ENCODE results near the gene ADRA2B.
"Not testable (repeated sequence)": the region's sequence is repeated elsewhere in the genome, so short reads cannot be mapped to it uniquely, and the experiment has no call there.

Gene ADRA2B

DNA sequence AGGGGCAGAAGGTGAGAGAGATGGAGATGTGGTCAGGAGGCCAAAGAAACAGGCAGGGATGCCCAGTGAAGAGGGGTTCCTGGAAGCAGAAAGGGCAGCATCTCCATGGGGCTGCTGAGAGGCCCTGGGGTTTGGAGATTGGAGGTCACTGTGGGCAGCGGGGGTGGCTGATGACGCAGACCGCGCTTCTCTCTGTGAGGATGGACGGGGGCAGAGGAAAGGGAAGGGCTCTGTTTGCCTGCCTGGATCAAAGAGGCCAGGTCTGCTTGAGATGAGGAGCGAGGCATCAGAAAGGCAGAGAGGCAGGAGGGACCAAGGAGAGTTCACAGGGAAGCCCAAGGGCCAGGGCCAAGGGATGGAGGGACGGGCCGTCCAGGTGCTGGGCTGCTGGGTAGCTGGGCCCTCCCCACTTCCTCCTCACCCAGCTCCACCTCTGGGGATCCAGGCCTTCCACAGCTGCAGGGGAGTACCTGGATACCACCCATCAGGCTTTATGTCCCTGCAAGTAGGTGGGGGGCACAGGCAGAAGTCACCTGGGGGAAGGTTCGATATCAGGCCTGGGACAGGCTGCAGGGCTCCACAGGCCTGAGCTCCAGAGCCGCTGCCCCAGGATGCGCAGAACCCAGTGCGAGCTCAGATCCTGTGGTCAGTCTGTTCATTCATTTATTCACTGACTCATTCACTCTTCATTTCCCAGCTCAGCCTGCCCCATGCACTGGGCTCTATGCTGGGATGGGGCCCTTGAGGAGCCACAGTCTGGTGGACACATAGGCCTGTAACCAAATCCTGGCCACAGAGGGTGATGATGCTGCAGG, 30.6 kb downstream of the ADRA2B start:
- DNase-seq, result no peak

DNA sequence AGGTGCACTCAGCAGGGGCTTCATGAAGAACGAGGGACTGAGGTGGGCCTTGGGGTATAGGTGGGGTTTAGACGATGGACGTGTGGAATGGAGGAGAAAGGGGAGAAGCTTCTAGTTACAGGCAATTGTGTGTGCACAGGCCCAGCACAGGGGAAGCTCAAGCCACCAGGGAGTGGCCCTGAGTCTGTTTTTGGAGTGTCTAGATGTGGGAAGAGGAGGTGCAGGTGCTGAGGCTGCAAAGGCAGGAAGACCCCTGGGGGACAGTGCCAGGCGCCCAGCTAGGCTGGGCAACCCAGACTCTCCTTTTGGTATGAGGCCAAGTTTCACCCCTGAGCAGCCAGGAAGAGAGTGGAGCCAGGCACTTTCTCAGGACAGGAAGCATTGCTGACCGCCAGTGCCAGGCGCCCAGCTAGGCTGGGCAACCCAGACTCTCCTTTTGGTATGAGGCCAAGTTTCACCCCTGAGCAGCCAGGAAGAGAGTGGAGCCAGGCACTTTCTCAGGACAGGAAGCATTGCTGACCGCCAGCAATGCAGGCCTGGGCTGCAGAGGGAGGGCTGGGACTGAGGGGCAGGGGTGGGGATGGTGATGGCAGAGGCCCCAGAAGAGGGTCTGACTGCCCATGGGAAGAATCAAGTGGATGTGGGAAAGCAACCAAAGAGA, 31.4 kb downstream of the ADRA2B start:
- DNase-seq, result not testable (repeated sequence)

DNA sequence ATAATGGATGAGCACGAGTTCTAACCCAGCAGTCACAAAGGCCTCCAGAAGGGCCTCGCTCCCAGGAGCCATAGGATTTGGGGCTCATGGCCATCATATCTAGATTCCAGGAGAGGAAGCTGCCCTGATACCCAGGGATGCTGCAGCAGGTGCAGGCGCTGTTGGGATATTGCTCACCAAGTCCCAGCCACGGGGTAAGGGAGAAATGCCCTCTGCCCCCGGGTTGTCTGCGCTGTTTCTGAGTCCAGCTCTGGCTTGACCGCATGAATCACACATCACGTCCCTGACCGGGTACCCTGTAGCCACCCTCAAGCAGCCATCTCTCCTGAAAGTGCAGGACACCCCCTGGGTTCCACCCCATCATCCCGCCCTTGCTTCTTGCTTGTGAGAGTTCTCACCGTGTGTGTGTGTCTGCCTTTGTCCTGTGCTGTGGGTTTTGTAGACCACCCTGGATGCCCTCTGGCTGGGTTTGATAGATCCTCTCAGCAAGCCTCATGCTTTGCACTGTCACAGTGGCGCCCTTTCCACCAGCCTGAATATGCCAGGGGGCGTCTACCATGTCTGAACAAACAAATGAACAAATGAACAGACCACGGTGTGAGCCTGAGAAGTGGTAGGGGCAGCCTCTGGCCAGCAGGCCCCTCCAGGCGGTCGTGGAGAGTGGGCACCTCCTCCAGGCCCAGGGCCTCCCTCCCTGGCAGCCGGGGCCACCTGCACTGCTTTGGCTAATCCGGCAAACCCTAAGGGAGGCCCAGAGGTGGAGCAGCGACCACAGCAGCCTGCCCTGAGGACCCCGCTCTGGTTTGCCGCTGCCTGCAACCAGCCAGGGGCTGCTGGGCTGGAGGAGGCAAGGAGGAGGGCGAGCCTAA, 32.1 kb downstream of the ADRA2B start:
- no peak for DNase-seq

DNA sequence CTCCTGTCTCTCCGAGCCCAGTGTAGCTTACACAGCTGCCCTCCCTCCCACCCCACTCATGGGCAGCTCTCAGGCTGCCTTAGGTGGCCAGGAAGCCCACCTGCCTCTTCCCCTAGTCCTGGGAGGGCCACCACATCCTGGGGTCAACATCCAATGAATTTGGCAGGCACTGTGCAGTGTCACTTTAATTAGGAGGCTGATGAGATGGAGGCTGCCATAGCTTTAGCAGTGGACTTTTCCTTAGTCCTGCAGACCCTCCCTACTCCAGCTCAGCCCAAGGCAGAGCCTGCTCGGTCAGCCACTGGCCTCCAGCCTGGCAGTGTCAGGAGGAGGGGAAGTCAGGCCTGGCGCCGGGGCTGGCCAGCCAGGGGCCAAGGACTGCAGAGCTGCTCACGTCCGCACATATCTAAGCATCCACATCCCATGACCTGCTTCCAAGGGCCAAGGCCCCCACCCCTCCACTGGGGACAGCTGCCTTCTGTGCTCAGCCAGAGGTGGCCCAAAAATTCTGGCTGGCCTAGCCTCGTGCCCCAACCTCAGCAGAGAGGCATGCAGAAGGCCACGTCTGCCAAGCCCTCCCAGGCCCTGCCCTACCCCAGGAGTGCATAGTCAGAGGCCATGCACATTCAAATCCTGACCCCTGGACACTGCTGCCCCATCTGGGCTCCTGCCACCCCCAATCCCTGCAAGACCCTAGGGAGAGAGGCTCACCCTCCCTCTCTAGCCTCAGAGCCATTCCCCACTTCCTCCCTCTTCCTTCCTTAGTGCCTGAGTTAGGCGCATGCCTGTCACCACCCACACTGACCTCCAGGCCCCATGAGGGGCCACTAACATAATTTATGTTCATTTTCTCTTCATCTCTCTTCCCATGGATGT, 33.1 kb downstream of the ADRA2B start:
- no peak for DNase-seq

DNA sequence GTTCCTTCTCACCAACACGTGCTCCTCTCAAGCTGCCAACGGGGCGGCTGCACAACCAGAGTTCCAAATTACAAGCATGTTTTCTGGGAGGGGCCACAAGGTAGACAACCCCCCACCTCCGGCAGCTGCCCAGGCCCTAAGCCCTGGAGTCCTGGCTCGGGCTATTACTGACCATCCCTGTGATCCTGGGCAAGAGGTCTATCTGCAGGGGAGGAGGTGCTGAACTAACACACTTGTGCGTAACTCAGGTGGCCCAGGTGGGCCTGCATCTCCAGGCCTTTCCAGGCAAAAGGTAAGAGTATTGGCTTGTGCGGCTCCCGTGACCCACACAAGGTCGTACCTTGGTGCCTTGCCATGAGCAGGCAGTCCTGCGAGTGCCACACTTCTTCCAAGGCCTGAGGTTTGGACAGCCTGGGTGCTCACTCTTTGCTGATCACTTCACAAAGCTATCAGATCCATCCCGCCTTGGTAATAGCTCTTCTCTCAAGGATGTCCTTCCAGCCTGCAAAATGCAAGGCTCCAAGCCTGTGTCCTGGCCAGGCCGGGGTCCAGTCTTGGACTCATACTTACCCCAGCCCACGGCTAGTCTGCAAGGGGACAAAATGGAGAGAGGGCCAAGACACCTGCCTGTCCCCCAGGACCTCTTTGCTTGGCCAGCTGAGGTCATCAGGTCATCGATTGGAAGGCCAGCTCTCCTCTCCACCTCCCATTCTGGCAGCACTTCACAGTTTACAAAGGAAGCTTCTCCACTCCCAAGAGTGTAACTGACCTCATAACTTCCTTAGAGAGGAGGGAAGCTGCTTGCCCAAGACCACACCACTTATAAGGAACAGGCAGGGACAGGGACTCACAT, 33.9 kb downstream of the ADRA2B start:
- no peak for DNase-seq

DNA sequence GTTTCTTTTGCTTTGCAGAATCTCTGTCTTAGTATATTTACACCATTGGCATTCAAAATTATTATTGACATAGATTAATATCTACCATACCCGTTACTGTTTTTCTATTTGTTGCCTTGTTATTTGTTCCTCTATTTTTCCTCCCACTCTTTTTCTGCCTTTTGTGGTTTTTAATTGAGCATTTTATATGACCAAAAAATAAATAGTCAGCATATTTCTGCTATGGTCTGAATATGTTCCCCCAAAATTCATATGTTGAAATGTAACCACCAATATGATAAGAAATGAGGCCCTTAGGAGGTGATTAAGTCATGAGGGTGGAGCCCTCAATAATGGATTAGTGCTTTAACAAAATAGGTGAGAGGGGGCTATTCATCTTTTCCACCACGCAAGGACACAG, 35.3 kb downstream of the ADRA2B start:
- no peak for DNase-seq

DNA sequence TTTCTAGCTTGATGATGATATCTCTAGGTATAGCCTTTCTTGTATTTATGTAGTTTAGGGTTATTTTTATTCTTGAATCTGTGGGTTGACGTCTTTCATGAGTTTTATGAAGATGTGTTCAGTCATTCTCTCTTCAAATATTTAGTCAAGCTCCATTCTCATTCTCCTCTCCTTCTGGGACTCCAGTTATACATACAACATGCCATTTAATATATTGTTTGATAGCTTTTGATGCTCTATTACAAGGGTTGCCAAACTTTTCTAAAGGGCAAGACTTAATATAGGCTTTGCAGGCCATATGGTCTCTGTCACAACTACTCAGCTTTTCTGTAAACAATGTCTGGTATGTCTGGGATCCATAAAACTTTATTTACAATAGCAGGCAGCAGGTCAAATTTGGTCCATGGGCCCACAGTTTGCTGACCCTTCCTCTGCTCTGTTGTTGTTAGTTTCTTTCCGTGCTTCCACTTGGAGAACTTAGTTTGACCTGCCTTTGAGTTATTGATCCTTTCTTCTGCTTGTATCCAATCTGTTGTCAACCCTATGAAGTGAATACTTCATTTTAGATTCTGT, 41.1 kb downstream of the ADRA2B start:
- DNase-seq, result no peak

DNA sequence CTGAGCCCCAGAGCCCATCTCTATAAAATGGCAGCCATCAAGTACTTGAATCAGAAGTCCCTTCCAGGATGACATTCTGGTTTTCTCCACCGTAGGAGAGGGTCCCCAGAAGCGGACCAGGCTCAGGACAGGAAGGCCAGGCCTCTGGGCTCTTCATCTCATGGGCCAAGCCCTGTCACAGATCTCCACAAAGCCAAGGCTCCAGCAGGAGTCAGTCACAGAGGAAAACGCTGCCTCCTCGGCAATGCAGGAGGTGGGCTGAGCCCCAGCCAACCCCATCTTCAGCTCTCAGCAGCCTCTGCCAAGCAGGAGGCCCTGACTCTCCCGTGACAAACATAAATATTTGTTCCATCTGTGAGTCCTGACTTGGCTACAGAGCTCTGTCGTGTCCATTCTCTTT, 42.2 kb downstream of the ADRA2B start:
- no peak for DNase-seq

DNA sequence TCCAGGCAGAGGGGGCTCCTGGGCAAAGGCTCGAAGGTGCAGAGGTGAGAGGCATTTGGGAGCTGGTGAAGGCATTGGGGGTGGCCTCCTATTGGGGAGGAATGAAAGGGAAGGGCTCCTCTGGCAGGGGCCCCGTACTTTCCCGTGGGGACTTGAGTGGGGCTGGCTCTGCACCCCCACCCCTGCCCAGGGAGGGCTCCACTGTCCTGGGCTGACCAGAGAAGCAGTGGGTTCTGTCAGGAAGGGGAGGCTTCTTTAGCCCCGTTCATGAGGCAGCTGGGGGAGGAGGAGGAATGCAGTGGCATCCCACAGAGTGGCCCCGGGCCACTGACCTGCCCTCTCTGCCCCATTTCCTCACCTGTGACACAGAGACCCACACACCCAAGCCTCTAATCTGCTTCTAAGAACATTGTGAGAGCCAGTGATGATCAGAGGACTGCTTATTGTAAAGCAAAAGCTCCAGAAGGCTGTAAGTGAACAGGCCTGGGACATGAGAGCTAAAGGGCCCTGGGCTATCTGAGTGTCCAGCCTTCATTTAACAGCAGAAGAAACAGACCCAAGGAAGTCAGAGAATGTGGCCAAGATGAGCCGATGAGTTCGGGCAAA, 43.1 kb downstream of the ADRA2B start:
- no peak for DNase-seq

DNA sequence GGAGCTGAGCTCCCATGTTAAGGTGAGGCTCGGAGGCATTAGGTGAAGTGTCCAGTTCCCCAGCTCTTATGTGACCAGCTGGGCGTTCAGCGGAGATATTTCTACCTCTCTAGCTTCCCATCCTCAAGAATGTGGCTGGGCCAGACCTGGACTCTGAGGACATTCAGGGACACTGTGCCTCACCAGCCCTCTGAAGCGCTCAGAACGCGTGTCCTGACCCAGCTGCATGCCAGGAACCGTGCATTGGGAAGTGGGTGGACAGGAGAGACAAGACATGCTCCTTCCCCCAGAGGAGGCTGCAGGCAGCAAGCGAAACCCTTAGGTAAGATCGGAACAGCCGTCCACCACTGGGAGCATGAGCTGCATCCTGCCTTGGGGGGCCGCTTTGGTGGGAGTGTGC, 43.6 kb downstream of the ADRA2B start:
- no peak for DNase-seq

DNA sequence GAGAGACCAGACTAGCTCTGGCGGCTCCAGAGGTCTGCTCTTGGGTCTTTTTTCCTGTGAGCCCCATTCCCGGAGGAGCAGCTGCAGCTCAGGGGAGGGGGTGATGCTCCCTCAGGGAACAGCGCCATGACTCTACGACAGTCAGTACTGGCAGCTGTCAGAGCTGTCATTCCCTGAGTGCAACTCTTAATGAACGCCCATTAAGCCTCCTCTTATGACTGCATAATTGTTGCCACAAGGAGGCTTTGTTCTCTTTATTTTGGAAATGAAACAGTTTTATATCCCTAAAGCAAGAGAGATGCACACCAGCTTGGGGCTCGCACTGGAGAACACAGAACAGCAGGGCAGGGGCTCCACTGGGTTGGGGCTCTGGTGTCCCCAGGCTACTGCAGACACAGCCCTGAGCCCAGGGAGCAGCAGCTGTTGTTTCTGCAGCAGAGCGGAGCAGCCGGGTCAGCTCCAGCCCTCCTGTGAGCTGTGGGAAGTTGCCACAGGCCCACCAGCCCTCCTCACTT, 44.3 kb downstream of the ADRA2B start:
- not testable (repeated sequence) for DNase-seq

DNA sequence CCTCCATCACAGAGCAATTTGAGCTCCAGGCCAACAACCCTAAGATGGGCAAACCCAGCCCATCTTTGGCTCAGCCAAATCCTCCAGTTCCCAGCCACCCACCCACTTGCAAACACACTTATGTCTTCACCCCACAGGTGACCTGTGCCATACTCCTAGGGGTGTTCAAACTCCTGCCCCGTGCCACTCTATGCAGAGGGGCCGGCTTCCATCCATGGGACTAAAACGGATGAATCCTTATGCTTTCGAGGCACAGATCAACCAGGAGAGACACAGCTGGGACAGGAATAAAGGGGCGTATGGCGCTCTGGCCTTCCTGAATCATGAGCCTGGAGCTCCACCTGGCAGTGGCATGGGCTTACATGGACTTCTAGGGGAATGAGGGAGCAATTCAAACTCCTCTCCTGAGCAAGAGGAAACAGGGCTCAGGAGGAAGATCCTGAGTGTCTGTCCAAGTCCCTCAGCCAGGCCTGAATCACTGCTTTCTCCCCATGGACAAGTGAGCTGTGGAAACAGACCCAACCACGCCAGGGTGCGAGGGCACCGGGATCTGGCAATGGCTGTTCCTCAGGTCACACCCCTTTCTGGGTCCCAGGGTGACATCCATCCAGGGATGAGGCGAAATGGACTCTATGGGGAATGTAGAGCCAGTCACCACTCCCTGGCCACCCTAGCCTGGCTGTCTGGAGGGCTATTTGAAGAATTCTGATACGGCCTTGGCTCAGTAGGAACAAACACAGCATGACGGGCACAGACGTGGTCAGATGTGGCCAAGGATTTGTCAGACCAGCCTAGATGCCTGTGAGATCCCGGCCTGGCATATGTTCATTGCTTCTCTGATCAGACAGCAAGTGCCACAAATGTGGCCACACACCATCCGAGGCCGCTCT, 45.0 kb downstream of the ADRA2B start:
- not testable (repeated sequence) for DNase-seq

DNA sequence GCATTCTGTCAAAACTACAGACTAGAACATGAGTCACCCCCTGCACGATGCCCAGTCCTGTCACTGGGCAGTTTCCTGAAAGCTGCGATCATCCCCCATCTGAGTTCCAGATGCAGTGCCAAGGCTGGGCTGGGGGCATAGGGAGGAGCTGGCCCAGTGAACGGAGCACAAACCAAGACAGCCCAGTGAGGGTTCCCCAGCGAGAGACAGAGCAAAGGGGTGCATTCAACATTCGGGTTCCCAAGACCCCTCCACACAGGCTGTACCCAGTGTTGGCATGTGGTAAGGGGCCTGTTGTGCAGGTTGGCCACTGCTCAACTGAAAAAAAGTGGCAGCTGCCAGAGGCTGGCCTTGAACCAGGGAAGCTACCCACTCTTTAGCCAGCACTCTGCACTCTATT, 46.0 kb downstream of the ADRA2B start:
- DNase-seq, result not testable (repeated sequence)

DNA sequence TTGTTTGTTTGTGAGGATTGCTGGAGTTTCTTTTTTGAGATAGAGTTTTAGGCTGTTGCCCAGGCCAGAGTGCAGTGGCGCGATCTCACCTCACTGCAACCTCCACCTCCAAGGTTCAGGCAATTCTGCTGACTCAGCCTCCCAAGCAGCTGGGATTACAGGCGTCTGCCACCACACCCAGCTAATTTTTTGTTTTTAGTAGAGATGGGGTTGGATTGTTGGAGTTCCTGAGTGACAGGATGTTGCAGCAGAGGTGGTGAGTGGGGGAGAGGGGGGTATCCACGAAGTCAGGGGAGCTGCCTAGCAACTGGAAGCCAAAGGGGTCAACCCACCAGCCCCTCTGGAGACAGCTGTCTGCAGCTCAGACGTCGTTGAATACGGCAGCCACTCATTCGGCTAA, 46.5 kb downstream of the ADRA2B start:
- not testable (repeated sequence) for DNase-seq

DNA sequence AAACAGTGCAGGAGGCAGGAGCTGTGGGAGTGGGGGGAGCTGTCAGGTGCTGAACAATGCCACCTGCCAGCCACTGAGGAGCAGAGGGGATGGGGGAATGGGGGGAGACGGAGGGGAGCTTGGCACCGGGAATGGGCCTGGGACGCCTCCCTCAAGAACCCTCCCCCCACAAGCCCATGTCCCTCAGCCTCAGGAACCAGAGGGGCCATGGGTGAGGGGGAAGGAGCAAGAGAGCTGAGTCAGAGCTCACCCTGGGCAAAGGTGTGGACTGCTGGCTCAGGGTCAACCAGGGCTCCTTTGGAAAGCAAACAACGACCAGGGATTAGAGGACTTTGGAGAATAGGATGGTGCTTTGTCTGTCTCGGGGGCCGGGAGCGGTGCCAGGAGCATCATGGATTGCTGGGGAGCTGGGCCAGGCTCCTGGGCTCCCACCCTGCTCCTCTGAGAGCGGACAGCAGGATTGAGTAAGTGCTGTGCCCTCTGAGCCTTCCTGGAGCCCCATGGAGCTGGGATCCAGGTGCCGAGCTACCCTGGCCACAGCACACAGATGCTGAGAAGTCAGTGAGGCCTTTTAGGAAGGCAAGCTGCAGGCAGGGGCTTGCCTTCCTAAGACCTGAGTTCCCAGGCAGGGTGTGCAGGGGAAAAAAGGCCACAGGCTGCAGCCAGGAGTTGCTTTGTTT, 48.3 kb downstream of the ADRA2B start:
- not testable (repeated sequence) for DNase-seq

DNA sequence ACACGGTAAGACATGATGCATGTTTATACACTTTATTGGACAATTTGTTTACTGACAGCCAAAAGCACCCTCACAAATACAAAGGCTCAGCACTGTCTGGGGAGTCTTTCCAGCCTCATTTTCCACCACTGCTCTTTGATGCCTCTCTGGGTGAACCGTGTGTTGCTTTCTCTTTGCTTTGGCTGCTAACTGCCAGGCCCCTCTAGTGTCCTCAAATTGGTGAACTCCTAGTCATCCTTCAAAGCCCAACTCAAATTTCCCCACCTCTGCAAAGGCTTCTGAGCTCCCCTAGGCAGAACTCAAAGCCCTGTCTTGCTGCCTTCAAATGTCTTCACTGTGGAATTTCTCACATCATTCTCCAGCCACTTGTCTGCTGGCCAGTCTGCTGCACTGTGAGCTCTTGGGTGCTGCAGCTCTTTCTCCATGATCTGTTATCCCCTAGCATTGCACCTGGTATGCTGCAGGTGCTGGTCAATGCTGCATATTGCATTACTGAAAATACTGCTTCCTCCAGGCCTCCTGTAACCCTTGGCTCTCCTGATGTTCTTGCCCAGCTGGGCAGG, 49.2 kb downstream of the ADRA2B start:
- DNase-seq, result not testable (repeated sequence)

DNA sequence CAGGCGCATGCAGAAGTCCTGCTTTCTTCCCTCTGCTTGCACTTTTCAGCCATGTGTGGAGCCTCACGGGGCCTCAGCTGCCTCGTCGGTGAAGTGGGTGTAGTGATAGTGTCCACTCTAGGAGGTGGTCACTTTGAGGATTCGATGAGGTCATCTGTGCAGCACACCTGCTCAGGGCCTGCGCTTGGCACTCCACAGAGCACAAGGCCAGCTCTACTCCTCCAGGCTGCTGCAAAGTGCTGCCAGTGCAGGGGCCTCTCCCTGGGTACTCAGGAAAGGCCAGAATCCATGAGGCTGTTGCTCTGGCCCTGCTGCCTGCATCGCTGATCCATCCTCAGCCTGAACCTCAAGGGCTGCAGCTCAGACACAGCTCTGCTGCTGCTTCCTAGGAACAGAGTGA, 49.9 kb downstream of the ADRA2B start:
- DNase-seq, result not testable (repeated sequence)

DNA sequence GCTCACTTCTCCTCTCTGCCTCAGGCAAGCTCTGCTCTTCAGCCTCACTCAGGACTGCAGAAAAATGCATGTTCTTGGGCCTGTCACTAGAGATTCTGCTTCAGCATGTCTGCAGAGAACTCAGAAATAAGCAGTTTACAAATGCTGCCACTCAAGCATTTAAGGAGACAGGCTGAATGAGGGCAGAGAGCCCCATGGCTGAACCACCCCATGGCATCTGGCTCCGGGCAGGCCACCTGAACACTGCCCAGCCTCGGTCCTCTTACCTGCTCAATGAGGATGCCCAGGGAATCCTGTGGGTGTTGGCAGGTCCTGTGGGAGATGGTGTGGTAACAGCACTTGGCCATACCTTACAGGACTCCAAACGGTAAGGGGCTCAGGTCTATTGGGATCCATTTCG, 50.4 kb downstream of the ADRA2B start:
- DNase-seq, result not testable (repeated sequence)

All from activated CD4-positive, alpha-beta T cell treated with anti-CD3 and anti-CD28 coated beads, Interleukin-2, amount 50 U/mL, for 1 hour (primary cell).